Loucy (cell line): ENCODE measurements around the gene ZNF850.

Experiments
- H2AFZ ChIP-seq: fragments of 200-600 bp; sonication (generic); 2 replicates; pipeline ENCODE4 v1.6.0; 2016; ENCODE audit warnings: antibody characterized with exemption, mild to moderate bottlenecking, low read length, moderate library complexity
- H3F3A ChIP-seq: fragments of 200-600 bp; 2 replicates; pipeline ENCODE4 v1.6.0; 2016; ENCODE audit warnings: antibody characterized with exemption, low read depth, mild to moderate bottlenecking
- H3K27me3 ChIP-seq: fragments of 200-600 bp; sonication (generic); 2 replicates; pipeline ENCODE4 v1.6.1; 2014; ENCODE audit warnings: low read length, mild to moderate bottlenecking; ENCODE audit not compliant: insufficient read depth, poor library complexity, severe bottlenecking
- H3K36me3 ChIP-seq: fragments of 200-600 bp; sonication (generic); 2 replicates; pipeline ENCODE4 v1.6.1; 2016; ENCODE audit warnings: low read length; ENCODE audit not compliant: insufficient read depth
- H3K4me1 ChIP-seq: fragments of 200-600 bp; sonication (generic); 2 replicates; pipeline ENCODE4 v1.5.1; 2014; ENCODE audit warnings: low read length, mild to moderate bottlenecking; ENCODE audit not compliant: insufficient read depth, poor library complexity, severe bottlenecking
- H3K4me2 ChIP-seq: fragments of 200-600 bp; sonication (generic); 2 replicates; pipeline ENCODE4 v1.6.0; 2014; ENCODE audit warnings: antibody characterized with exemption, low read length, low read depth, mild to moderate bottlenecking; ENCODE audit not compliant: poor library complexity, severe bottlenecking
- H3K4me3 ChIP-seq: fragments of 200-600 bp; sonication (generic); 2 replicates; pipeline ENCODE4 v1.5.1; 2014; ENCODE audit warnings: low read length, mild to moderate bottlenecking, mixed read lengths; ENCODE audit not compliant: poor library complexity, severe bottlenecking
- H3K79me2 ChIP-seq: fragments of 200-600 bp; sonication (generic); 2 replicates; pipeline ENCODE4 v1.6.1; 2014; ENCODE audit warnings: low read length; ENCODE audit not compliant: insufficient read depth
- H3K9ac ChIP-seq: fragments of 200-600 bp; sonication (generic); 2 replicates; pipeline ENCODE4 v1.6.0; 2014; ENCODE audit warnings: mild to moderate bottlenecking, low read depth, low read length, moderate library complexity; ENCODE audit not compliant: poor library complexity, severe bottlenecking
- H3K9me2 ChIP-seq: fragments of 200-600 bp; sonication (generic); replicated peaks from 2 replicates; pipeline ENCODE4 v1.6.1; 2016; ENCODE audit warnings: low read depth, low read length, mixed read lengths
- H3K9me3 ChIP-seq: fragments of 200-600 bp; sonication (generic); 2 replicates; pipeline ENCODE4 v1.6.1; 2014; ENCODE audit warnings: mild to moderate bottlenecking, antibody characterized with exemption, low read length, low read depth; ENCODE audit not compliant: insufficient read depth
- H4K20me1 ChIP-seq: fragments of 200-600 bp; sonication (generic); 2 replicates; pipeline ENCODE4 v1.6.0; 2014; ENCODE audit warnings: antibody characterized with exemption, low read length, mild to moderate bottlenecking; ENCODE audit not compliant: insufficient read depth, poor library complexity, severe bottlenecking
- EZH2phosphoT487 ChIP-seq: fragments of 200-600 bp; IDR thresholded peaks from 2 replicates; pipeline ENCODE4 v1.6.1; 2018; ENCODE audit warnings: antibody characterized with exemption, mild to moderate bottlenecking, moderate library complexity, borderline replicate concordance
- TF ChIP-seq, protein P1 (sequence below): fragments of 200-600 bp; sonication (generic); conservative IDR thresholded peaks from 2 replicates; pipeline ENCODE4 v1.5.1; 2014; ENCODE audit warnings: mild to moderate bottlenecking, antibody characterized with exemption, low read length

ZNF850 gene

DNA sequence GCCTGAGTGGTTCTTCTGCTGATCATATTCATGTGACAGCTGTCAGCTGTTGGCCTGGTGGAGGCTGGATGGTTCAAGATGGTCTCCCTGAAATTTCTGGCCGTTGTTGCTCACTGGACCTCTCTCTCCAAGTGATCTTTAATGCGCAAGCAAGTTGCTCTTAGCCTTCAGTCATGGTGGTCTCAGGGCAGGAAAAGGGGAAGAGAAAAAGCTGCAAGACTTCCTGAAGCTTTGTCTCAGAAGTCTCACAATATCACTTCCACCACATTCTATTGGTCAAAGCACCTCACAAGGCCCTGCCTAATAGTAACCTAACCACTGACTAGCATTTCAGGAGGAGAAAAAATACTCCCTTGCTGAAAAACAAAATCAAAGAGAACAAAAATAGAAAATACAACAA, 86.8 kb downstream of the ZNF850 start:
- Histone ChIP-seq H3K36me3 (peaks cover 16% of the 10 kb centered on the region; the same call in 1 of the 2 replicates), H2AFZ (no peak overlapping the region), H3K79me2 (peaks cover 50% of the 10 kb centered on the region), H3K4me1 (peaks cover 16% of the 10 kb centered on the region), H3K4me2 (peak overlapping the region; percentile 90), H3K9me2 (no peaks in the 10 kb centered on the region), H3K9me3 (no peaks in the 10 kb centered on the region), H3K27me3 (no peaks in the 10 kb centered on the region), H3K4me3 (peak overlapping the region; percentile 96), H4K20me1 (peaks cover 7% of the 10 kb centered on the region), H3F3A (no peaks in the 10 kb centered on the region), H3K9ac (peak overlapping the region; percentile 94)
- TF ChIP-seq EZH2phosphoT487 = no peak
- TF ChIP-seq, protein P1, sequence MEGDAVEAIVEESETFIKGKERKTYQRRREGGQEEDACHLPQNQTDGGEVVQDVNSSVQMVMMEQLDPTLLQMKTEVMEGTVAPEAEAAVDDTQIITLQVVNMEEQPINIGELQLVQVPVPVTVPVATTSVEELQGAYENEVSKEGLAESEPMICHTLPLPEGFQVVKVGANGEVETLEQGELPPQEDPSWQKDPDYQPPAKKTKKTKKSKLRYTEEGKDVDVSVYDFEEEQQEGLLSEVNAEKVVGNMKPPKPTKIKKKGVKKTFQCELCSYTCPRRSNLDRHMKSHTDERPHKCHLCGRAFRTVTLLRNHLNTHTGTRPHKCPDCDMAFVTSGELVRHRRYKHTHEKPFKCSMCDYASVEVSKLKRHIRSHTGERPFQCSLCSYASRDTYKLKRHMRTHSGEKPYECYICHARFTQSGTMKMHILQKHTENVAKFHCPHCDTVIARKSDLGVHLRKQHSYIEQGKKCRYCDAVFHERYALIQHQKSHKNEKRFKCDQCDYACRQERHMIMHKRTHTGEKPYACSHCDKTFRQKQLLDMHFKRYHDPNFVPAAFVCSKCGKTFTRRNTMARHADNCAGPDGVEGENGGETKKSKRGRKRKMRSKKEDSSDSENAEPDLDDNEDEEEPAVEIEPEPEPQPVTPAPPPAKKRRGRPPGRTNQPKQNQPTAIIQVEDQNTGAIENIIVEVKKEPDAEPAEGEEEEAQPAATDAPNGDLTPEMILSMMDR = no peak

DNA sequence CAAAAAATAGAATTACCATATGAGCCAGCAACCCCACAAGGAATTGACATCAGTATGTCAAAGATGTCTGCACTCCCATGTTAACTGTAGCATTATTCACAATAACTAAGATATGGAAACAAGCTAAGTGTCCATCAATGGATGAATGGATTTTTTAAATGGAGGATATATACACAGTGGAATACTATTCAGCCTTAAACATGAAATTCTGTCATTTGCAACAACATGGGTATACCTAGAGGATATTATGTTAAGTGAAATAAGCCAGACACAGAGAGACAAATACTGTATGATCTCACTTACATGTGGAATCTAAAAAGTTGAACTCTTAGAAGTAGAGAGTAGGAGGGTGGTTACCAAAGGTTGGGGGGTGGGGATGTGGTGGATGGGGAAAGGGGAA, 93.2 kb downstream of the ZNF850 start:
- Histone ChIP-seq H3K36me3 (peaks cover 10% of the 10 kb centered on the region; the same call in 1 of the 2 replicates), H3K9me3 (no peaks in the 10 kb centered on the region; the same call in 1 of the 2 replicates), H4K20me1 (no peaks in the 10 kb centered on the region), H2AFZ (no peak overlapping the region), H3K4me3 (no peak overlapping the region), H3K9ac (no peak overlapping the region), H3F3A (no peaks in the 10 kb centered on the region), H3K9me2 (no peaks in the 10 kb centered on the region), H3K27me3 (no peaks in the 10 kb centered on the region), H3K79me2 (0 out of 2 replicates have a peak, but pooled peaks cover under 1% of the 10 kb centered on the region), H3K4me2 (no peak overlapping the region), H3K4me1 (no peaks in the 10 kb centered on the region)
- no peak for TF ChIP-seq EZH2phosphoT487
- TF ChIP-seq, protein P1 = no peak

DNA sequence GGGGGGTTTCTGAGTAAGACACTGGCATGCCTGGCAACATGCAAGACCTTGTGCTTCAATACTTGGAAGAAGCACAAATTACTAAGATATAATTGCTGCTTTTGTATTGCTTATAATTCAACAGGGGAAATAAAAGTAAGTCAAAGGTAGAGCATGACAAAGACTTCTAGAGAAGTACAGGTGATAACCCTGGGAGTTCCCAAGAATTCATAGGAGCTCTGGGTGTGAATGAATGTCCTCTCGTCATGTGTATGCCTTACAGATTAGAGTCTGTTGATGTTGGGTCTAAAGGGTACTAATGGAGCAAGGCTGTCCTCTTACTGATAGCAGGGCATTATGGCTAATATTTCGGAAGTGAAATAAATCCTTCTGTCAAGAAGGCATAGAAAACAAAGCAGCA, 98.4 kb downstream of the ZNF850 start:
- no peak overlapping the region for H2AFZ ChIP-seq
- H3K4me1 ChIP-seq = peaks cover 4% of the 10 kb centered on the region
- H3K9ac ChIP-seq = no peak overlapping the region
- H3F3A ChIP-seq = no peaks in the 10 kb centered on the region
- H4K20me1 ChIP-seq = no peaks in the 10 kb centered on the region
- H3K36me3 ChIP-seq = peaks cover 7% of the 10 kb centered on the region; the same call in 1 of the 2 replicates
- no peak overlapping the region for H3K4me3 ChIP-seq
- no peaks in the 10 kb centered on the region; the same call in 1 of the 2 replicates for H3K9me3 ChIP-seq
- H3K4me2 ChIP-seq = no peak overlapping the region
- H3K9me2 ChIP-seq = no peaks in the 10 kb centered on the region
- H3K79me2 ChIP-seq = peaks cover 16% of the 10 kb centered on the region
- no peak for TF ChIP-seq EZH2phosphoT487
- TF ChIP-seq, protein P1 = no peak
- H3K27me3 ChIP-seq = no peaks in the 10 kb centered on the region
